Measurements from ENCODE around the gene CMTM4. TPM values are rescaled to one million over a fixed set of nuclear protein-coding genes. Genes with fewer than 3 reads are reported as not detected.
A peak's percentile ranks its signal among the peaks of the same experiment; 100 is the strongest.
"Not testable (repeated sequence)": the region's sequence is repeated elsewhere in the genome, so short reads cannot be mapped to it uniquely, and the experiment has no call there.

The CMTM4 gene
- total and polyA plus RNA-seq, 3 experiments from 2014 or later: 0.20 to 4.4 (median 4.1) TPM

- H3K27me3 ChIP-seq (ENCODE audit: insufficient read depth, low read length, poor library complexity, severe bottlenecking): no peaks in the 10 kb centered on the region
- CTCF ChIA-PET: interaction anchor here (2.0 kb wide), 1 partner anchor 12 kb away, joined by 7 read pairs; no protein-coding TSS in a partner anchor
Observed at GRCh38 chr16:66639091-66639885, 57.3 kb downstream of the CMTM4 start.

DNA sequence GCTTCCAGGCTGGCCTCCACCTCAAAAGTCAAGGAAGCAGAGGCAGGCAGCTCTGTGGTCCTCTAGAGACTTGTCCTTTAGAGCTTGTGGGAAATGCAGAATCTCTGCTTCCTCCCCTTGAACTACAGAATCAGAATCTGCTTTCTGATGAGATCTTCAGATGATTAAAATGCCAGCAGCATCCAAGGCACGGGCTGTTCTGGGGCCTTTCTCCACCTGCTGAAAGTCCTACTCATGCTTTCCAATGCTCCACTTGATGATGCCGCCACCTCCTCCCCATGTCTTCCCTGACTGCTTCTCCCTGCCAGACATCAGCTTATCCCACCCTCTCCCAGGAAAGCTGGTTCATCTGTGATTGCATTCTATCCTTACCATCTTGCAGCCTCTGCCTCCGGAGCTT is 58.7 kb downstream of the CMTM4 start:
- Mint-ChIP-seq H3K4me3 (no peak overlapping the region), H3K4me1 (no peaks in the 10 kb centered on the region), H3K27me3 (peaks cover 0 to 6% of the 10 kb centered on the region in 2 donors), H3K36me3 (peaks cover 0 to 2% (median 0%) of the 10 kb centered on the region in 3 donors), H3K27ac (peak overlapping the region in 1 of 8 donors; percentile 69), H3K9me3 (no peaks in the 10 kb centered on the region)
- no peaks in the 10 kb centered on the region for H3K27me3 ChIP-seq (ENCODE audit: insufficient read depth, low read length, poor library complexity, severe bottlenecking)
- no peaks in the 10 kb centered on the region for H3K9me3 ChIP-seq (ENCODE audit: low read length)
- H3K4me1 ChIP-seq (ENCODE audit: insufficient read depth, low read length): no peaks in the 10 kb centered on the region
- POLR2A ChIA-PET: no interaction called here
- no peak overlapping the region for H3K4me3 ChIP-seq (ENCODE audit: low read length)
- no peaks in the 10 kb centered on the region for H3K36me3 ChIP-seq (ENCODE audit: insufficient read depth, low read length)
- no peak for DNase-seq
- CTCF ChIA-PET: interaction anchor here (2.0 kb wide), 1 partner anchor 13 kb away, joined by 7 read pairs; no protein-coding TSS in a partner anchor
- no peak overlapping the region for H3K27ac ChIP-seq (ENCODE audit: low read depth, low read length)

More at GRCh38 chr16:66639091-66639885, 57.3 kb downstream of the CMTM4 start:
- no peak overlapping the region for H3K27ac Mint-ChIP-seq
- Histone ChIP-seq H3K4me3 (ENCODE audit: low read length) (no peak overlapping the region), H3K27ac (ENCODE audit: low read depth, low read length) (no peak overlapping the region), H3K9me3 (ENCODE audit: low read length) (no peaks in the 10 kb centered on the region), H3K4me1 (ENCODE audit: insufficient read depth, low read length) (no peaks in the 10 kb centered on the region), H3K36me3 (ENCODE audit: insufficient read depth, low read length) (no peaks in the 10 kb centered on the region)
- no peaks in the 10 kb centered on the region for H3K9me3 Mint-ChIP-seq
- POLR2A ChIA-PET: no interaction called here
- H3K4me3 Mint-ChIP-seq: no peak overlapping the region
- no peak for DNase-seq
- H3K4me1 Mint-ChIP-seq: no peaks in the 10 kb centered on the region
- peaks cover 3 to 6% of the 10 kb centered on the region in 2 donors for H3K27me3 Mint-ChIP-seq
- peaks cover 0 to 2% (median 0%) of the 10 kb centered on the region in 3 donors for H3K36me3 Mint-ChIP-seq

- no peaks in the 10 kb centered on the region for H3K27me3 ChIP-seq (ENCODE audit: insufficient read depth, low read length, poor library complexity, severe bottlenecking)
- CTCF ChIA-PET: interaction anchor here (1.1 to 1.5 kb wide), 2 partner anchors 27 to 231 kb away, joined by 3 to 7 read pairs; no protein-coding TSS in a partner anchor
- peaks cover 0 to 6% of the 10 kb centered on the region in 2 donors for H3K27me3 Mint-ChIP-seq
- no peaks in the 10 kb centered on the region for H3K9me3 ChIP-seq (ENCODE audit: low read length)
- POLR2A ChIA-PET: no interaction called here
- no peak for DNase-seq
- no peak overlapping the region for H3K4me3 ChIP-seq (ENCODE audit: low read length)
- H3K27ac ChIP-seq (ENCODE audit: low read depth, low read length): no peak overlapping the region
- H3K27ac Mint-ChIP-seq: no peak overlapping the region
- no peaks in the 10 kb centered on the region for H3K9me3 Mint-ChIP-seq
- no peaks in the 10 kb centered on the region for H3K4me1 ChIP-seq (ENCODE audit: insufficient read depth, low read length)
- H3K4me3 Mint-ChIP-seq: no peak overlapping the region
- H3K4me1 Mint-ChIP-seq: no peaks in the 10 kb centered on the region
- no peaks in the 10 kb centered on the region for H3K36me3 ChIP-seq (ENCODE audit: insufficient read depth, low read length)
- peaks cover 0 to 2% (median 0%) of the 10 kb centered on the region in 3 donors for H3K36me3 Mint-ChIP-seq
Observed at GRCh38 chr16:66636199-66636598, 60.3 kb downstream of the CMTM4 start.

DNA sequence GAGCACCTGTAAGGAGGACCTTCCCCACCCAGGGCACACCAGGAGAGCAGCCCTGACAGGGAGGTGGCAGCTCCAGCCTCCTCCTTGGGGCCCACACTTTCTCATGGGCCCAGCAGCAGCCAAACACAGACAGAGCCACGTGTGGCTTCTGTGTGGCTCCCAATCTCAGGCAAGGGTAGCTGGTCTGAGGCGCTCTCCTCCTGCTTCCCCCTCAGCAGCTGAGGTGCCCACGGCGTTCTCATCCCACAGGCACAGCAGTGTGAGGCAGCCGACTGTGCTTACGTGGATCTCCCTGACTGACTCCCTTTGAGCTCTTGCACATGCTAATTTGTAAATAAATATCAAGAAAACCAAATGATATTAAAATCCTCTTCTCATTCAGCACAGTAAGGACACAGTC is 61.1 kb downstream of the CMTM4 start:
- Mint-ChIP-seq H3K9me3 (no peaks in the 10 kb centered on the region), H3K36me3 (peaks cover 0 to 2% (median 0%) of the 10 kb centered on the region in 3 donors), H3K4me3 (no peak overlapping the region), H3K27me3 (no peaks in the 10 kb centered on the region), H3K4me1 (no peaks in the 10 kb centered on the region), H3K27ac (no peak overlapping the region)
- H3K36me3 ChIP-seq (ENCODE audit: insufficient read depth, low read length): no peaks in the 10 kb centered on the region
- ChIA-PET POLR2A (no interaction called here), CTCF (interaction anchor here (1.1 to 1.5 kb wide), 2 partner anchors 27 to 230 kb away, joined by 3 to 7 read pairs; no protein-coding TSS in a partner anchor)
- H3K27ac ChIP-seq (ENCODE audit: low read depth, low read length): no peak overlapping the region
- DNase-seq: no peak
- H3K4me1 ChIP-seq (ENCODE audit: insufficient read depth, low read length): no peaks in the 10 kb centered on the region
- H3K9me3 ChIP-seq (ENCODE audit: low read length): no peaks in the 10 kb centered on the region
- no peak overlapping the region for H3K4me3 ChIP-seq (ENCODE audit: low read length)
- H3K27me3 ChIP-seq (ENCODE audit: insufficient read depth, low read length, poor library complexity, severe bottlenecking): no peaks in the 10 kb centered on the region

DNA sequence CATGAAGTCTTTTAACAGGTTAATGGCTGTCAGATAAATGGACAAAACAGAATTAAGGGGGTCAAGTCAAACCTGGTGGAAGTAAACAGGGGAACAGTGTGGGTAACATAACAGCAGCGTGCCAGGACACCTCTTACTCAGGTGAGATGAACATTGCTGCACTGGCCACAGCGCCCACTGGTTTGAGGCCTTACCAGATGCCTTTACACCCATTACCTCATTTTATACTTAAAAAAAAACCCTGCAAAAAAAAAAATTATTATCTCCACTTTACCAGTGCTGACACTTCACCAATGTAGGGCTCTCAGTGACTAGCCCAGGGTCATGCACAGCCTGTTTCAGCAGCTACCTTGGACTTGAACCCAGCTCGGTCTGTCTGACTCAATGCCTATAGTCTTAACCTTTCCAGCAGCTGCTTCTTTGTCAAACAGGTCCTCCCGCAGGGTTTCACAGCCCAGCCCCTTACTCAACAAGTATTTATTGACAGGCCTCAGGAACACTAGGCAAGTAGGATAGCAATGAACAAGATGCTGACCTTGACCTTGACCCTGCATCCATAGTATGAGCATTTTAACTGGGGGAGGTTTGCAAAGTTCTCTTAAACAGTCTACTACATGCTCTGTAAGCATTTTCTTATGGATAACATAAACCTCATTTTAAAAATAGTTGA is 61.9 kb downstream of the CMTM4 start:
- CTCF ChIA-PET: interaction anchor here (1.1 to 1.5 kb wide), 2 partner anchors 26 to 229 kb away, joined by 3 to 7 read pairs; no protein-coding TSS in a partner anchor
- H3K4me1 ChIP-seq (ENCODE audit: insufficient read depth, low read length): no peaks in the 10 kb centered on the region
- no peaks in the 10 kb centered on the region for H3K27me3 ChIP-seq (ENCODE audit: insufficient read depth, low read length, poor library complexity, severe bottlenecking)
- no peaks in the 10 kb centered on the region for H3K36me3 ChIP-seq (ENCODE audit: insufficient read depth, low read length)
- Mint-ChIP-seq H3K27ac (no peak overlapping the region), H3K36me3 (peaks cover 0 to 2% (median 0%) of the 10 kb centered on the region in 3 donors), H3K9me3 (no peaks in the 10 kb centered on the region), H3K27me3 (no peaks in the 10 kb centered on the region), H3K4me3 (no peak overlapping the region), H3K4me1 (no peaks in the 10 kb centered on the region)
- POLR2A ChIA-PET: no interaction called here
- H3K27ac ChIP-seq (ENCODE audit: low read depth, low read length): no peak overlapping the region
- H3K9me3 ChIP-seq (ENCODE audit: low read length): no peaks in the 10 kb centered on the region
- no peak overlapping the region for H3K4me3 ChIP-seq (ENCODE audit: low read length)
- DNase-seq: no peak

GRCh38 chr16:66631558-66631957 is 65.0 kb downstream of the CMTM4 start:
- CTCF ChIA-PET; H3K4me1 ChIP-seq (ENCODE audit: insufficient read depth, low read length); H3K27me3 Mint-ChIP-seq; POLR2A ChIA-PET; H3K27ac ChIP-seq (ENCODE audit: low read depth, low read length); H3K9me3 ChIP-seq (ENCODE audit: low read length); H3K4me3 ChIP-seq (ENCODE audit: low read length); H3K36me3 ChIP-seq (ENCODE audit: insufficient read depth, low read length); DNase-seq; H3K4me1 Mint-ChIP-seq; H3K4me3 Mint-ChIP-seq; H3K27ac Mint-ChIP-seq; H3K9me3 Mint-ChIP-seq; H3K36me3 Mint-ChIP-seq; H3K27me3 ChIP-seq (ENCODE audit: insufficient read depth, low read length, poor library complexity, severe bottlenecking): not testable (repeated sequence)

DNA sequence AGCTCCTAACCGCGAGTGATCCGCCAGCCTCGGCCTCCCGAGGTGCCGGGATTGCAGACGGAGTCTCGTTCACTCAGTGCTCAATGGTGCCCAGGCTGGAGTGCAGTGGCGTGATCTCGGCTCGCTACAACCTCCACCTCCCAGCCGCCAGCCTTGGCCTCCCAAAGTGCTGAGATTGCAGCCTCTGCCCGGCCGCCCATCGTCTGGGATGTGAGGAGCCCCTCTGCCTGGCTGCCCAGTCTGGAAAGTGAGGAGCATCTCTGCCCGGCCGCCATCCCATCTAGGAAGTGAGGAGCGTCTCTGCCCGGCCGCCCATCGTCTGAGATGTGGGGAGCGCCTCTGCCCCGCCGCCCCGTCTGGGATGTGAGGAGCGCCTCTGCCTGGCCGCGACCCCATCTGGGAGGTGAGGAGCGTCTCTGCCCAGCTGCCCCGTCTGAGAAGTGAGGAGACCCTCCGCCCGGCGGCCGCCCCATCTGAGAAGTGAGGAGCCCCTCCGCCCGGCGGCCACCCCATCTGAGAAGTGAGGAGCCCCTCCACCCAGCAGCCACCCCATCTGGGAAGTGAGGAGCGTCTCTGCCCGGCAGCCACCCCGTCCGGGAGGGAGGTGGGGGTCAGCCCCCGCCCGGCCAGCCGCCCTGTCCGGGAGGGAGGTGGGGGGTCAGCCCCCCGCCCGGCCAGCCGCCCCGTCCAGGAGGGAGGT is 65.8 kb downstream of the CMTM4 start:
- H3K27ac Mint-ChIP-seq; H3K27me3 Mint-ChIP-seq; H3K4me3 Mint-ChIP-seq; H3K36me3 ChIP-seq (ENCODE audit: insufficient read depth, low read length); H3K4me3 ChIP-seq (ENCODE audit: low read length); H3K9me3 Mint-ChIP-seq; H3K36me3 Mint-ChIP-seq; H3K4me1 ChIP-seq (ENCODE audit: insufficient read depth, low read length); H3K9me3 ChIP-seq (ENCODE audit: low read length); H3K27ac ChIP-seq (ENCODE audit: low read depth, low read length); H3K27me3 ChIP-seq (ENCODE audit: insufficient read depth, low read length, poor library complexity, severe bottlenecking); POLR2A ChIA-PET; DNase-seq; H3K4me1 Mint-ChIP-seq: not testable (repeated sequence)
- CTCF ChIA-PET: interaction anchor here (1.5 kb wide), 1 partner anchor 22 kb away, joined by 5 read pairs; no protein-coding TSS in a partner anchor

DNA sequence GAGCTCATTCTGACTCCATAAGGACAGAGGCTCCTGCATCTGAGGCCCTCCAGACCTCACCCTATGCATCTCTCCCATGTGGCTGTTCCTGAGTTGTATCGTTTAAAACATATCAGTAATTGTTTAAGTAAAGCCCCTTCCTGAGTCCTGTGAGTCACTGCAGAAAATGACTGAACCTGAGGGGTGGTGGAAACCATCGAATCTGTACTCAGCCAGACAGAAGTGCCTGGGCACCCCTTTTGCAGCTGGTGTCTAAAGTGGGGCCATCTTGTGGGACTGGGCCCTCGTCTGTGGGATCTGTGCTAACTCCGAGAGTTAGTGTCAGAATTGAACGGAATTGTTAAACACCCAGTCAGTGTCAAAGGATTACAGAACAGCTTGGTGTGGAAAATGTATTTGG is 66.7 kb downstream of the CMTM4 start:
- Histone ChIP-seq H3K36me3 (ENCODE audit: insufficient read depth, low read length) (no peaks in the 10 kb centered on the region), H3K4me1 (ENCODE audit: insufficient read depth, low read length) (no peaks in the 10 kb centered on the region), H3K9me3 (ENCODE audit: low read length) (no peaks in the 10 kb centered on the region), H3K27me3 (ENCODE audit: insufficient read depth, low read length, poor library complexity, severe bottlenecking) (no peaks in the 10 kb centered on the region), H3K4me3 (ENCODE audit: low read length) (no peak overlapping the region), H3K27ac (ENCODE audit: low read depth, low read length) (no peak overlapping the region)
- ChIA-PET POLR2A (no interaction called here), CTCF (interaction anchor here (0.8 to 1.5 kb wide), 2 partner anchors 21 kb away, joined by 3 to 5 read pairs; no protein-coding TSS in a partner anchor)
- Mint-ChIP-seq H3K36me3 (no peaks in the 10 kb centered on the region), H3K9me3 (no peaks in the 10 kb centered on the region), H3K27ac (no peak overlapping the region), H3K27me3 (peaks cover 0 to 4% of the 10 kb centered on the region in 2 donors), H3K4me1 (no peaks in the 10 kb centered on the region), H3K4me3 (no peak overlapping the region)
- no peak for DNase-seq

Measured in CD8-positive, alpha-beta memory T cell (primary cell).